CD4-positive, alpha-beta T cell treated with Interleukin-10 for 1 hour (primary cell): ENCODE data around the gene LCN6.
"Not testable (repeated sequence)": the region's sequence is repeated elsewhere in the genome, so short reads cannot be mapped to it uniquely, and the experiment has no call there.

ENCODE experiments used
- DNase-seq: peaks from one replicate; pipeline ENCODE4 v3.0.0-alpha.2; 2020

The LCN6 gene, protein sequence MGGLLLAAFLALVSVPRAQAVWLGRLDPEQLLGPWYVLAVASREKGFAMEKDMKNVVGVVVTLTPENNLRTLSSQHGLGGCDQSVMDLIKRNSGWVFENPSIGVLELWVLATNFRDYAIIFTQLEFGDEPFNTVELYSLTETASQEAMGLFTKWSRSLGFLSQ

DNA sequence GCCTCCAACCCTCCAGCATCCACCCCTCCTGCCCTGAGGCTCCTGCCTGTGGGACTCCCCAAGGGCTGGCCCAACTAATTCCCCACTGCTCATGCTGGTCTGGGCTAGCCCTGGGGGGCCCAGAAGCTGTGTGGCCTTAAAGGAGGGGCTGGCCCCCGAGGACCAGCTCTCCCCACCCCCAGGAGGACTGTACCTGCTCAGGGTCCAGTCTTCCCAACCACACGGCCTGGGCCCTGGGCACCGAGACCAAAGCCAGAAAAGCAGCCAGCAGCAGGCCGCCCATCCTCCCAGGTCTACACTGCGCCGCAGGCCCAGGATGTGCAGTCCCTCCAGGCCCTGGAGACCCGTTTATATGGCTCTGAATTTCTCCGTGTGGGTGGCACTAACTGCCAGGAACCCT is at the start of gene LCN6:
LCN6 (minus strand) TSS at position 325 of the 400 bp plus-strand sequence; CDS start at position 283, 42 bp downstream.
- DNase-seq: no peak

DNA sequence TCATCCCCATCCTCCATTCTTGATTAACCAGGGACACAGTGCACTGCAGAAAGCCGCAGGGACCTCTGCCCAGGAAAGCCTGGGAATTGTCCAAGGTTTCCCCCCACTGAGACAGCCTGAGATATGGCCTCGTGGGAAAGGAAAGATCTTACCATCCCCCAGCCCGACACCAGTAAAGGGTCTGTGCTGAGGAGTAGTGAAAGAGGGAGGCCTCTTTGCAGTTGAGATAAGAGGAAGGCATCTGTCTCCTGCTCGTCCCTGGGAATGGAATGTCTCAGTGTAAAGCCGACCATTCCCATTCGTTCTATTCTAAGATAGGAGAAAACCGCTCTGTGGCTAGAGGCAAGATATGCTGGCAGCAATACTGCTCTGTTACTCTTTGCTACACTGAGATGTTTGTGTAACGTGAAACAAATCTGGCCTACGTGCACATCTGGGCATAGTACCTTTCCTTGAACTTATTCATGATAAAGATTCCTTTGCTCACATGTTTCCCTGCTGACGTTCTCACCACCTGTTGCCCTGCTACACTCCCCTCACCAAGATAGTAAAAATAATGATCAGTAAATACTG is 48.5 kb upstream of the LCN6 start:
- not testable (repeated sequence) for DNase-seq

DNA sequence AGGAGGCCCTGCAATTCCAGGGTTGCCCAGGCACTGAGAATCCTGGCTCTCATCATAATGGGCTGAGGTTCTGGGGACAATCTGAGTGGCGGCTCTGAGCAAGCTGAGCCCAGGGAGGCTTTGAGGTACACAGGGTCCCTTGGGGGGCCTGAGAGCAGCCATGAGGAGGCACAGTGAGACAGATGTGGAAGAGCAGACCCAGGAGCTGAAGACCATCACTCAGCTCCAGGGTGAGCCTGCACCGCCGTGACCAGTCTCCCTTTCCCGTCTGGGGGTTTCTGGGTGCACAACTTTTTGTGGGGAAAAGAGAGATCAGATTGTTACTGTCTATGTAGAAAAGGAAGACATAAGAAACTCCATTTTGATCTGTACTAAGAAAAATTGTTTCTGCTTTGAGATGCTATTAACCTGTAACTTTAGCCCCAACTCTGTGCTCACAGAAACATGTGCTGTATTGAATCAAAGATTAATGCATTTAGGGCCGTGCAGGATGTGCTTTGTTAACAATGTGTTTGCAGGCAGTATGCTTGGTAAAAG is 48.0 kb upstream of the LCN6 start, which contains the start of gene CCDC183:
CCDC183 (plus strand) TSS at position 101 of the 537 bp plus-strand sequence; CDS start at position 161, 60 bp downstream.
- DNase-seq: no peak

DNA sequence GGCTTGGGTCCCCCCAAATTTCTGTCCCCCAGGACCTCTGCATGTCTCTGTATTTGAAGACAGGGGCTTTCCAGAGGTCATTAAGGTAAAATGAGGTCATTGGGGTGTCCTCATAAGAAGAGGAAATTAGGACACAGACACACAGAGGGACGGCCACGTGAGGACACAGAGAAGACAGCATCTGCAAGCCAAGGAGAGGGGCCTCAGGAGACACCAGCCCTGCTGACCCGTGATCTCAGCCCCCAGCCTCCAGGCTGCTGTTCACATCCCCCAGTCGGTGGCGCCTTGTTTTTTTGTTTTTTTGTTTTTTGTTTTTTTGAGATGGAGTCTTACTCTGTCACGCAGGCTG is 46.6 kb upstream of the LCN6 start:
- no peak for DNase-seq

DNA sequence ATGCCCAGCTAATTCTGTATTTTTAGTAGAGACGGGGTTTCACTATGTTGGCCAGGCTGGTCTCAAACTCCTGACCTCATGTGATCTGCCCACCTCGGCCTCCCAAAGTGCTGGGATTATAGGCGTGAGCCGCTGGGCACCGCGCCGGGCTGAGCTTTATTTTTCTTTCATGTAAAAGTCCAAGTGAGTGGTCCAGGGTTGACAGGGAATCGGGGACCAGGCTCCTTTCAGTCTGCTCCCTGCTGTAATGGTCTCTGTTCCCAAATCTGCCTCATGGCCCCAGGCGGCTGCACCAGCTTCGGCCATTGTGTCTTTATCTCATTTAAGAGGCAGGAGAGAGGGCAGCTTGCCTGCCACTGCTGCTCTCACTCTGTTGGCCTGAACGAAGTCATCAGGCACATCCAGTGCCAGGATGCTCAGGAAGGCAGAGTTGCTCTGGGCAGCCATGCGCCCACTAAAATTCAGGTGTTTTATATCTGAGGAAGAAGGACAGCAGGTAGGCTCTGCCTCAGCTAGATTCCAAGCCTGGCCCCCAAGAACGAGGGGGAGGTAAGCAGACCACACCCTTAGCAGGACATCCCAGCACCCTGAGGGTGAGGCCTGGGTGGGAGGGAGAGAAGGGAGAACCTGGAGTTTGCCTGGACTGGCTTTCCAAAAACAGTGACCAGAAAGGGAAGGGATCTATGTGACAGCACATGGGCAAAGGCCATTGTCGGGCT is 46.1 kb upstream of the LCN6 start:
- no peak for DNase-seq

DNA sequence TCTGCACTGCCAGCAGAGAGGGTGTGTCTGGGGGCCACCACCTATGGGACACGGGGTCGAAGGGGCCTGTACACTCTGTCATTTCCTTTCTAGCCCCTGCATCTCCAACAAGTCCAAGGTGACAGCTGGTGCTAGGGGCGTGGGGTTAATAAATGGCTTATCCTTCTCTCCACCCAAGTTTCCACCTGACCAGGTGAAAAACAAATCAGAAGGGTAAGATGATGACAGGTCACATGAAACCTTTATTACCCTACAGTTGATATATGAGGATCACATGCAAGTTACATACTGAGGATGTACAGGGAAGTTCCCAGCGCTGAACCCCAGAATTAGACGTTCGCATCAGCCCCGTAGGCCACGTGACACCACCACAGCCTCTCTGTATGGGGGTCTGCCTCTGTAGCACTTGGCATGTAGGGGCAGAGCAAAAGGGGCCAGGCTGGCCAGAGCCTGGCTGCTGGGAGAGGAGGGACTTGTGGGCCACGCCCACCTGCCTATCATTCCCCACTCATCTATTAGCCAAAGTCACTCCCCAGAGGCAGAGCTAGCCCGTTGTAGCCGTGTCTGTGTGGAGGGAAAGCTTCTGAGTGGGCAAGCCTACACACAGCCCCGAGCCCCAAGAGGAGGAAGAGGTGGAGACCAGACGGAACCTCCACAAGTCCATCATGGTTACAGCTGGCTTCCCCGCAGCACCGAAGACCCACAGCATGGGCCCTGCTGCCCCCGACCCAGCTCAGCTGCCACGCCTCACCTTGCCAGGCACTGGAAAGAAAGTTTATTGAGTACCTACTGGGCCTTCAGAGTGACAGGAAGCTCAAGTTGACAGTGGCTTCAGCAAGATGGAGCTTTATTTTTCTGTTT is 45.0 kb upstream of the LCN6 start:
- DNase-seq: no peak

DNA sequence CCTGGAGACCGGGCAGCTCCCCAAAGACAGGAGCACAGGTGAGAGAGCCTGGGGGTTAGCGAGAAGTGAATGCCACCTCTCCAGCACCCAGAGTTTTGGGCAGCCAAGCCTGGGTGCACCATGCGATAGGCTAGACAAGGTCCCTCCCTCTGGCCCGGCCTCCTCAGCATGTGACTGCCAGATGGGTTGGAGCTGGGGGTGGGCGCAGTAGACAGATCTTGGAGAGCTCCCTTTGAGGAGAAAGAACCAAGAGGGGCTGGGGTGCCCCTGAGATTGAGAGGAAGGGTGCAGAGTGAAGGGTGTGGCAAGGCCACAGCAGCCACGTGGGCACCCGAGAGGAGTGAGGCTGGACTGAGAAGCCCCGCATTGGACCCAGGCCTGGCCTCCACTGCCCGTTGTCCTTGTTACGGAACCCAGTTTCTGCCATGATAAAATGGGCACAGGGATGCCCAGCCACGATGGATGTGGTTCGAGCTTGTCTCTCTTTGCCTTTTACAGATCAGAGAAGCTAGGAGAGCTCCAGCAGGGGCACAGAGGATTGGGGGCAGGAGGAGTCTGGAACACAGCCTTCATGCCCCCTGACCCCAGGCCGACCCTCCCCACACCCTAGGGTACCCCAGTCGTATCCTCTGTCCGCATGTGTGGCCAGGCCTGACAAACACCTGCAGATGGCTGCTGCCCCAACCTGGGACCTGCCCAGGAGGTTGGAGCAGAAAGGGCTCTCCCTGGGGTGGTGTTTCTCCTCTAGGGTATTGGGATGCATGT is 44.2 kb upstream of the LCN6 start:
- no peak for DNase-seq

DNA sequence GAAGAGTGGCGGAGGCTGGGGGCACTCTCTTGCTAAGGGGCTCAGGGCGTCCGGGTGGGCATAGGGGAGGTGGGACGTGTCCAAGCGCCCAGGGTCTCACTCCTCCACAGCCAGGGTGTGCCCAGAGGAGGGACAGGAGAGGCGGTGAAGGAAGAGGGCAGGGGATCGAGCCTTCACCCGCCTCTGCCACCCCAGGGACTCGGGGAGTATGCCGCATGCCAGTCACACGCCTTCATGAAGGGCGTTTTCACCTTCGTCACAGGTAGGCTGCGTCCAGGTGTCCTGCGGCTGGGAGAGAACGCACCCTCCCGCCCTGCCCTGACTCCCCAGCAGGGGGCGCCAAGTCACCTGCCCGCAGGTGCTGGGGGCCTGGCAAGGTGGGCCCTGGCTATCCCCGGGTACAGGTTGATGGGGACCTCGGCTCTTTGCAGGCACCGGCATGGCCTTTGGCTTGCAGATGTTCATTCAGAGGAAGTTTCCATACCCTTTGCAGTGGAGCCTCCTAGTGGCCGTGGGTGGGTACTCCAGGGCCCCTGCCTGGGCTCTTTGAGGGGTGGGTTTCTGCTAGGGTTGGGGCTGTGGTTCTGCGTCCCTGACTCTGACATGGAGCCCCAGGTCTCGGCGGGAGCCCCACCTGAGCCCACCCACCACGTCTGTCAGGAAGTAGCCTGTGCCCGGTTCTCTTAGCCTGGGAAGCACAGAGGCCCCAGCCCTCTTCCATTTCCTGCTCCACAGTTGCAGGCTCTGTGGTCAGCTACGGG is 43.4 kb upstream of the LCN6 start:
- DNase-seq: peak; percentile 78

DNA sequence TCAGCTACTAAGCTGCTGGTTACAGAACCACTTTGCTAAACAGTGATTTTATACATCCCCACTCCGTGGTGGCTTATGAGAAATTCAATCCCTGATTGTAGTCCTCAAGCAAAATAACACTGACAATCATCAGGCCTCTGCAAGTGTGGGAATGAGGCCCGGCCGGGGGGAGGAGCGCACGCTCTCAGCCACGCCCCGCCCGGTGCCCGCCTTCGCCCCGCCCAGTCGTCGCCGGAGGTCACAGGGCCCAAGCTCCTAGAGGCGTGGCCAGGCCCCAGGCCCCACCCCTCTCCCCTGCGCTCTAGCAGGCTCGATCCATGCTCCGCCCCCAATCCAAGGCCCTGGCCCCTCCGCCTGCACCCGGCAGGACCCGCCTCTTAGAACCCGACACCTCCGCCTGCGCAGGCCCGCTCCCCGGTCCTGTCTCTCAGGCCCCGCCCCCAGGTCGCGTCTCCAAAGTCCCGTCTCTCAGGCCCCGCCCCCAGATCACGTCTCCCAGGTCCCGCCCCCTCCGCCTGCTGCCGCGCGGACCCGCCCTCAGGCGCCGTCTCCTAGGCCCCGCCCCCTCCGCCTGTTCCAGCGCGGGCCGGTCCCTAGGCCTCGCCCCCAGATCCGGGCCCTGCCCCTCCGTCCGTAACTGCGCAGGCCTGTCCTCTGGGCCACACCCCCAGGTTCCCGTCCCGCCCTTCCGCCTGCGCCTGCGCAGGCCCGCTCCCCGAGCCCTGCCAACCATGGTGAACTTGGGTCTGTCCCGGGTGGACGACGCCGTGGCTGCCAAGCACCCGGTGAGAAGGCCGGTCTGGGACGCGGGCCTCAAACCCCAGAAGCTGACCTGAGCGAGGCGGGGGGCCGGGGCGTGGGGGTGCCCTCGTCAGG is 42.6 kb upstream of the LCN6 start, which contains the start of gene TMEM141:
TMEM141 (plus strand) TSS at position 705 of the 876 bp plus-strand sequence; CDS start at position 732, 27 bp downstream.
- DNase-seq: peak; percentile 99

DNA sequence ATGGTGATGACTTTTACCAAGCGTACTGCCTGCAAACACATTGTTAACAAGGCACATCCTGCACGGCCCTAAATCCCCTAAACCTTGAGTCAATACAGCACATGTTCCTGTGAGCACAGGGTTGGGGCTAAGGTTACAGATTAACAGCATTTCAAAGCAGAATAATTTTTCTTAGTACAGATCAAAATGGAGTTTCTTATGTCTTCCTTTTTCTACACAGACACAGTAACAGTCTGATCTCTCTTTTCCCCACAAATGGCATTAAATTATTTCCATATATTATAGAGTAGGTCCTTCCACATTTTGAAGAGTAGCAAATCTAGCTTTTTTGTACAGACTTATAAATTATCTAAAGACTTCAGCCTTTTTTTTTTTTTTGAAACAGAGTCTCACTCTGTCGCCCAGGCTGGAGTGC is 41.2 kb upstream of the LCN6 start:
- no peak for DNase-seq

DNA sequence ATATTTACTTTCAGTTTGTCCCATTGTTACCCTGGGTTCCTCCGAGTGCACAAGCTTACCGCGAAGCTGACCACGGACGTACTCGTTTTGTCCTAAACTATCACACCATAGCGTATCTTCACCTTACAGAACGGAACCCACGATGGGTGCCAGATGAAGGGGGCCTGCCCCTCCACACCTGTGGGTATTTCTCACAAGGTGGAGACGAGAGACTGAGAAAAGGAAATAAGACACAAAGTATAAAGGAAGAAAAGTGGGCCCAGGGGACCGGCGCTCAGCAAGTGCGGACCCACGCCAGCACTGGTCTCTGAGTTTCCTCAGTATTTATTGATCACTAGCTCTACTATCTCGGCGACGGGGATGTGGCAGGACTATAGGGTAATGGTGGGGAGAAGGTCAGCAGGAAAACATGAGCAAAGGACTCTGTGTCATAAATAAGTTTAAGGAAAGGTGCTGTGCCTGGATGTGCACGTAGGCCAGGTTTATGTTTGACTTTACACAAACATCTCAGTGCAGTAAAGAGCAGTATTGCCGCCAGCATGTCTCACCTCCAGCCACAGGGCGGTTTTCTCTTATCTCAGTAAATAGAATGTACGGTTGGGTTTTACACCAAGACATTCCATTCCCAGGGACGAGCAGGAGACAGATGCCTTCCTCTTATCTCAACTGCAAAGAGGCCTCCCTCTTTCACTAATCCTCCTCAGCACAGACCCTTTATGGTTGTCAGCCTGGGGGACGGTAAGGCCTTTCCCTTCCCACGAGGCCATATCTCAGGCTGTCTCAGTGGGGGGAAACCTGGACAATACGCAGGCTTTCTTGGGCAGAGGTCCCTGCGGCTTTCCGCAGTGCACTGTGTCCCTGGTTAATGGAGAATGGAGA is 40.6 kb upstream of the LCN6 start:
- not testable (repeated sequence) for DNase-seq

DNA sequence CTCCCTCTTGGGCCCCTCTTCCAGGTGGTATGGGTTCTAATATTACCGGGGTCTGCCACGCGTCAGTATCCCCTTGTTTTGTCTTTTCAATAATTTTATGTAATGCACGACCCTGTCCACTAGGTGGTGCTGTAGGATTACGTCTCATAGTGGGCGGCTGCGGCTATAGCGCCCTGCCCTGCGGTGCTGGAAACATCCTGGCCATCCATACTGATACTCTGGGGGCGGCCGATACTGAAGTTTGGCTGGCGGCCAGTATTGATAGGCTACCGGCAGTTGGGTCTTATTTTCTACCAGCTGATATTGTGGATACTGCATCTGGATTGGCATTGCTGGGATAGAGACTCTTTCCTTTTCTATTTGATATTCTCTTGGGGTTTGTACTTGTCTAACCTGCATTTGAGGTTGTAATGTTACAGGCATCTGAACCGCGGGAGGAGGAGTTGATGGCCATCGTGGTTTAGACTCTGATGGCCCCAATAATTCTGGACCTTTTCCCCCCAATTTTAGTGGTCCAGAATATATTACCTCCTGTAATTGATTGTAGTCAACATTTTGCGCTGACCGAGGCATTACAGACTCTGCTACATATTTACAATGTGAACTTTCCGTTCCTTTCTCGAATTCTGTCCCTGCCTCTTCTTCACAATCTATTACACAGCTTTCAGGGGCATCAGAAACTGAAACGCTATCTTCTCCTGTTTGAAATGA is 39.5 kb upstream of the LCN6 start:
- peak; percentile 83 for DNase-seq

DNA sequence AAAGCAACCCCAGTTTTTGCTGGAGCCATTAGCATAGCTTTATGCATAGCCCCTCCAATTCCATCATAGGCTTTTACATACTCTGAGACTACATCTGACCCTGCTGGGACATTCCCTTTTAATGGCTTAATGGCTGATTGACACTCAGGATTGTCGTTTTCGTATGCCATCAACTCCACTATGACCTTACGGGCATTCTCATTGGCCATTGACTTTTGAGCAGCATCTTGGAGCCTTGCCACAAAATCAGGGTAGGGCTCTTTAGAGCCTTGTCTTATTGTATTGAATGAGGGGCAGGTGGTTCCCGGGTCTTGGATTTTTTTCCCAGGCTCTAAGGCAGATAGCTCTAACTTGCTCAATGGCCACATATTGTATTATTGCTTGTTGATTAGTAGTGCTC is 38.7 kb upstream of the LCN6 start:
- not testable (repeated sequence) for DNase-seq

DNA sequence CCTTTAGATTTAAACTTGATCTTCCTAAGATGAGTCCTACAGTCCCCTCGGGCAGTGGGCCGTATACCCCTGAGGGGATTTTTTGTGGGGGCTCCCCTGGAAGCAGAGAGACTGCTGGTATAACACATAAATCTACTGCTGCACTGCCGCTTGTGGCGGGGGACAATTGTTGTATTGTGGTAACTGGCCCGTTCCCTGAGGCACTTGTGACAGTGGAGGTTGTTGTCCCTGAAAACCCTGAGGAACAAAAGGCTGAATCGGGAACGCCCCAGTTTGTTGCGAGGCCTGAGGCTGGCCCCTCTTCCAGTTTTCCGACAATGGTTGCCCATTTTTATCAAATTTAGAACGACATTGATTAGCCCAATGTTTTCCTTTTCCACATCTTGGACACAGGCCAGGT is 38.1 kb upstream of the LCN6 start:
- no peak for DNase-seq

DNA sequence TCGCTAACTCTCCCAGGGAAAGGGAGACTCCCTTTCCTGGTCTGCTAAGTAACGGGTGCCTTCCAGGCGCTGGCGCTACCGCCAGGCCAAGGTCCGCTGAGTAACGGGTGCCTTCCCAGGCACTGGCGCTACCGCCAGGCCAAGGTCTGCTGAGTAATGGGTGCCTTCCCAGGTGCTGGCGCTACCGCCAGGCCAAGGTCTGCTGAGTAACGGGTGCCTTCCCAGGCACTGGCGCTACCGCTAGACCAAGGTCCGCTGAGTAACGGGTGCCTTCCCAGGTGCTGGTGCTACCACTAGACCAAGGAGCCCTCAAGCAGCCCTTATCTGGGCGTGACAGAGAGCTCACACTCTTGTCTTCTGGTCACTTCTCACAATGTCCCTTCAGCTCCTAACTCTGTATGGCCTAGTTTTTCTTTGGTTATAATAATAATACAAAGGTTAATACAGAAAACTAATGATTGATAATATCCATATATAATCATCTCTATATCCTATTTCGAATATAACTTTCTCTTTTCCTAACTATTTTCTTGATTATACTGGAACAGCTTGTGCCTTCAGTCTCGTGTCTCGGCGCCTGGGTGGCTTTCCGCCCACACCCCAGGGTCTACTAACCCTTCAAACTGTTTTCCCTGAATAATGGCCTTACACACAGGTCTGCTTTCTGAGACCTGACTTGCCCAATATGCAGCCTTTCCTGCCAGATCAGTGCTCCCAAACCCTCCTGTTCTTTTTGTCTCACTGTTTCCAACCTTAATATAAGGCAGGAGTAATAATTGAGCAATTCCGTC is 37.4 kb upstream of the LCN6 start:
- DNase-seq: not testable (repeated sequence)

DNA sequence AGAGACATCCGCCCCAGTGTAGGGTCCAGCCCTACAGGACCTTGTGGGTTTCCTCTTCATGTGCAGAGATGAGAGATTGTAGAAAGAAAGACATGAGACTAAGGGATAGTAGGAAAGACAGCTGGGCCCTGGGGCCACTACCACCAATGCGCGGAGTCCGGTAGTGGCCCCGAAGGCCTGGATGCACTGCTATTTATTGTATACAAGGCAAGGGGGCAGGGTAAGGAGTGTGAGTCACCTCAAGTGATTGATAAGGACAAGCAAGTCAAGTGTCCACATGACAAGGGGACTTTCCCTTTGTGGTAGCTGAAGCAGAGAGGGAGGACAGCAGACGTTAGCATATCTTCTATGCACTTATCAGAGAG is 36.7 kb upstream of the LCN6 start:
- peak; percentile 58 for DNase-seq

DNA sequence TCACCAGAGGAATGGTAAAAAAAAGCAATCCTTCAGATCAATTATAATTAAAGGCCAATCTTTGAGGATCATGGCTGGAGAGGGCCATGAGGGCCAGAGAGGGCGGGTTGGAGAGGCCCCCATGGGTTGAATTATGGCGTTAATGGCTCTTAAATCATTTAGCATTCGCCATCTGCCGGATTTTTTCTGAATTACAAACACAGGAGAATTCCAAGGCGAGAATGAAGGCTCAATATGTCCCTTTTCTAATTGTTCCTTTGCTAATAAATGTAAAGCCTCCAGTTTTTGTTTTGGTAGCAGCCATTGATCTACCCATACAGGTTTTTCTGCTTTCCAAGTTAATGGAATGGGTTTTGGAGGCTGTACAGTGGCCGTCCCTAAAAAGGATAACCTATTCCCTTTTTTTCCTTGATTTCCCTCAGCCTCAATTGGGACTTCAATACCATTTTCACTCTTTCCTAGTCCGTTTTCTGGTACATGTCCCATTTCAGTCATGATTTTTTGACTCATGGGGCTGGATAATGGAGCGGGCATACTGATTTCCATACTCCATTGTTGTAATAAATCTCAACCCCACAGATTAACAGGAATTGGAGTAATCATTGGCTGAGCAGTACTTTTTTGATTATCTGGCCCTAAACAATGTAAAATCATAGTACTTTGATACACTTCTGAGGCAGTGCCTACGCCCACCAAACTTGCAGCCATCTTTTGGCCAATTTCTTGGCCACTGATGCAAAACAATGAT is 36.1 kb upstream of the LCN6 start:
- DNase-seq: peak; percentile 47
